ENCODE measurements around the gene BCAS3. TPM values are rescaled to one million over a fixed set of nuclear protein-coding genes. Genes with fewer than 3 reads are reported as not detected.

BCAS3 gene
- total RNA-seq, 4 donors from 2014 or later = 42.1 to 84.7 (median 54.1) TPM

DNA sequence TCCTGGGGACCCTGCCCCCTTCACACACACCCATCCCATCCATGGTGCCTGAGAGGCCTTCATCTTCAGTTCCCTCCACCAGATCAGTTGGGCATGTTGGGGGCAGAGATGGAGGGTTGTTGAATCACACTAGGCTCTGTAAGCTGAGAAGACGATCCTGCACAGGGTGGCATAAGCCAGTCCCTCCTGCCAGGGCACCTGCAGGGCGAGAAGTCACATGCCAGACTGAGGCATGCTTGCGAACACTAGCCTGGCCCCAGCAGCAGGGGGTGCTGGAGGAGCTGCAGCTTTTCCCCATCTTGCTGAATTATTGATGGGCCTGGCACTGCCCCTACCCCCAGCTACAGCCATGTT lies 715.9 kb downstream of the BCAS3 start:
- no peak overlapping the region for H3K4me3 ChIP-seq (ENCODE audit: low read depth, poor library complexity, severe bottlenecking)
- intact Hi-C loops (cut with DNase I; ENCODE audit: low total_unique reads) = loop anchor here (5.0 to 10.0 kb wide), 2 partner anchors 679 to 1489 kb away; no protein-coding TSS in a partner anchor
- no peak for DNase-seq (ENCODE audit: low spot score in 2 of 2)
- WGBS, 2 donors = 68 to 75% methylated on average over 3 of the region's 3 CpGs
- TF ChIP-seq POLR2A (IDR thresholded peaks at IDR 0.05) = no peak
- TF ChIP-seq, protein P1, sequence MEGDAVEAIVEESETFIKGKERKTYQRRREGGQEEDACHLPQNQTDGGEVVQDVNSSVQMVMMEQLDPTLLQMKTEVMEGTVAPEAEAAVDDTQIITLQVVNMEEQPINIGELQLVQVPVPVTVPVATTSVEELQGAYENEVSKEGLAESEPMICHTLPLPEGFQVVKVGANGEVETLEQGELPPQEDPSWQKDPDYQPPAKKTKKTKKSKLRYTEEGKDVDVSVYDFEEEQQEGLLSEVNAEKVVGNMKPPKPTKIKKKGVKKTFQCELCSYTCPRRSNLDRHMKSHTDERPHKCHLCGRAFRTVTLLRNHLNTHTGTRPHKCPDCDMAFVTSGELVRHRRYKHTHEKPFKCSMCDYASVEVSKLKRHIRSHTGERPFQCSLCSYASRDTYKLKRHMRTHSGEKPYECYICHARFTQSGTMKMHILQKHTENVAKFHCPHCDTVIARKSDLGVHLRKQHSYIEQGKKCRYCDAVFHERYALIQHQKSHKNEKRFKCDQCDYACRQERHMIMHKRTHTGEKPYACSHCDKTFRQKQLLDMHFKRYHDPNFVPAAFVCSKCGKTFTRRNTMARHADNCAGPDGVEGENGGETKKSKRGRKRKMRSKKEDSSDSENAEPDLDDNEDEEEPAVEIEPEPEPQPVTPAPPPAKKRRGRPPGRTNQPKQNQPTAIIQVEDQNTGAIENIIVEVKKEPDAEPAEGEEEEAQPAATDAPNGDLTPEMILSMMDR (IDR thresholded peaks at IDR 0.05) = no peak

DNA sequence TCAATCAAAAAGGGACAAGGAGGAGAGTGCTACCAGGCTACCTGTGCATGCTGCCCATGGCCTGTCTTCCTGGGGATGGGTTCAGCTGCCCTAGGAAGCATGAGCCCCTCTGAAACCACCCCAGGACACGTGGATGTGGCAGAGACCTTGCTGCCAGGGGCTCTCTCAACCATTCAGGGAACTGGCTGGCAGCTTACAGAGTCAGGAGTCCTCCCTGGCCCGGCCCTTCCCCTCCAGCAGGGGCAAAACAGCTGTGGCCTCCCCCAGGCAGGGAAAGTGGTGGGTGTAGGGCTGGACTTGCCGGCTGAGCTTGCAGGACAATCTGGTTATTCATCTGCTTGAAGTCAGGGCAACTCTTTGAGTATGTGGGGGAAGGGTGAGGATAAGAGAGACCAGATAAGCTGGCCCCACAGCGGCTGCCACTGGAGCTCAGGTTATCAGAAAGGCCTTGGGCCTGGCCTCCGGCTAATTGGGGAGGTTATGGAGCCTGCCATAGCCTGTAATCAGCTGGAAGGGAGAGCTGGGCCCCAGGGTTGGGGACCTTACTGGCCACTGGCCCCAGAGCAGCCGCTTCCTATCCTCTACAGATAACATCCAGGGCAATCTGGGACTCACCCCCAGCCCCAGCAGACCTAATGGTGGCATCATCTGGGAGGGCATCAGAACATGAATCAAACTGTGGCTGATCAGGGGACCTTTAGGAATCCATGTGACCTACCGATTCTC lies 716.4 kb downstream of the BCAS3 start:
- no peak overlapping the region for H3K4me3 ChIP-seq (ENCODE audit: low read depth, poor library complexity, severe bottlenecking)
- intact Hi-C loops (cut with DNase I; ENCODE audit: low total_unique reads) = loop anchor here (5.0 to 10.0 kb wide), 2 partner anchors 679 to 1488 kb away; no protein-coding TSS in a partner anchor
- 73 to 93% methylated on average over 7 of the region's 7 CpGs for WGBS, 2 donors
- TF ChIP-seq, protein P1 (IDR thresholded peaks at IDR 0.05) = no peak
- no peak for TF ChIP-seq POLR2A (IDR thresholded peaks at IDR 0.05)
- no peak for DNase-seq (ENCODE audit: low spot score in 2 of 2)

DNA sequence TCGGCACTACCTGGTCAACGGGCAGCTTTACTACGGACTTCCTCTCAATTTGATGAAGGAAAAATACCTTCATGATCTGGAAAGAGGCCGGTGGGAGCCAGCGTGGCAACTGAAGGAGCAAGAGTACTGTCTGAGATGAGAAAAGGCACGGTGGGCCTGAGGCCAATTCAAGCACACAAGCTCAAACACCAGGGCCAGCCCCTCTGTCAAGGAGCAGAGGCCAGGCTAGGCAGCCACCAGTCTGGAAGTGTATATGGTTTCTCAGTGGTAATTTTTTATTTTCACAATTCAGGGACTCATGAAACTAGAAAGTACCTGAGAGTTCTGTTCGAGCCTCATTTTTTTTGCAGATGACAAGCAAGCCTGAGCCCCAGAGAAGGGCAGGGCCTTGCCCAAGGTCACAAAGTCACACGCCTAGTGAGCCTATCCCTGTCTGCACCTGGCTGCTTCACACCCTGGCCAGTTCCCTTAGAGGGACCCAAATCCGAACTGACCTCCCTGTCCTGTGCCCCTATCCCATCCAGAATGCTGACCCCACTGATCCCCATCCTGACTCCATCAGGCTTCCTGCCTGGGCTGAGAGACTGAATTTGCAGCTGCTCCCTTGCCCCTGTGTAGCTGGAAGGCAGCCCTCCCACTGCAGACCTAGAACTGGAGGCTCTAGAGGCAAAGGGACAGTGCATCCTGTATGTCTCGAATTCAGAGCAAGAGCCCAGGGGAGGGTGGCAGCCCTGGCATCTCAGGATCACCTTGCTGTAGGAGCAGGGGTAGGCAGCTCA lies 717.2 kb downstream of the BCAS3 start:
- 82 to 83% methylated on average over 10 of the region's 10 CpGs for WGBS, 2 donors
- intact Hi-C loops (cut with DNase I; ENCODE audit: low total_unique reads) = loop anchor here (5.0 to 10.0 kb wide), 2 partner anchors 680 to 1487 kb away; no protein-coding TSS in a partner anchor
- no peak for TF ChIP-seq POLR2A (IDR thresholded peaks at IDR 0.05)
- TF ChIP-seq, protein P1 (IDR thresholded peaks at IDR 0.05) = no peak
- DNase-seq (ENCODE audit: low spot score in 2 of 2) = no peak
- no peak overlapping the region for H3K4me3 ChIP-seq (ENCODE audit: low read depth, poor library complexity, severe bottlenecking)

DNA sequence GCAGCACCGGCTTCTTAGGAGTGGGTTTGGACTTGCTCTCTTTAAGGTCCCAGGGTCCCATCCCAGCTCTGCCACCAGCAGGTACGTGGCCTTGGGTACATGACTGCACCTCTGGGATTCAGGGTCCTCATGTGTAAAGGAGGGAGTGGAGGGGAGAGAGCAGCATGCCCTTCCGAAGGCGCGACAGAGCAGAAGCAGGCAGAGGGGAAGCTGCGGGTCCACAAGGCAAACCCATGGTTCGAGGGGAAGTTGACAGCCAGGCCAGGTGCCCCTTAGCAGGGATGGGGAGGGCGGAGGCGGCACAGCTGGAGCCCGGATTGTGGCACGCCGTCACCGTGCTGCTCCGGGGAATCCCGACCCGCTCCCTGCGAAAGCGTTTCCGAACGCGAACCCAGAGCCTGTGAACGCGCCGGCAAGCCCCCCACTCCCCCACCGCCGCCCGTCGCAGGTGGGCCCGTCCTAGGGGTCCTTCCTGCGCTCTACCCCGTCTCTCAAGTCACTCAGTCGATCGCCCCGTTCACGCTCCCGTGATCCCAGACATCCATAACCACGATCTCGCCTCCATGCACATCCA lies 717.8 kb downstream of the BCAS3 start:
- no peak for DNase-seq (ENCODE audit: low spot score in 2 of 2)
- TF ChIP-seq, protein P1 (IDR thresholded peaks at IDR 0.05) = no peak
- TF ChIP-seq POLR2A (IDR thresholded peaks at IDR 0.05) = no peak
- intact Hi-C loops (cut with DNase I; ENCODE audit: low total_unique reads) = loop anchor here (10.0 kb wide), 1 partner anchor 681 kb away; no protein-coding TSS in a partner anchor
- 56% methylated on average over 31 to 33 of the region's 38 CpGs for WGBS, 2 donors
- no peak overlapping the region for H3K4me3 ChIP-seq (ENCODE audit: low read depth, poor library complexity, severe bottlenecking)

DNA sequence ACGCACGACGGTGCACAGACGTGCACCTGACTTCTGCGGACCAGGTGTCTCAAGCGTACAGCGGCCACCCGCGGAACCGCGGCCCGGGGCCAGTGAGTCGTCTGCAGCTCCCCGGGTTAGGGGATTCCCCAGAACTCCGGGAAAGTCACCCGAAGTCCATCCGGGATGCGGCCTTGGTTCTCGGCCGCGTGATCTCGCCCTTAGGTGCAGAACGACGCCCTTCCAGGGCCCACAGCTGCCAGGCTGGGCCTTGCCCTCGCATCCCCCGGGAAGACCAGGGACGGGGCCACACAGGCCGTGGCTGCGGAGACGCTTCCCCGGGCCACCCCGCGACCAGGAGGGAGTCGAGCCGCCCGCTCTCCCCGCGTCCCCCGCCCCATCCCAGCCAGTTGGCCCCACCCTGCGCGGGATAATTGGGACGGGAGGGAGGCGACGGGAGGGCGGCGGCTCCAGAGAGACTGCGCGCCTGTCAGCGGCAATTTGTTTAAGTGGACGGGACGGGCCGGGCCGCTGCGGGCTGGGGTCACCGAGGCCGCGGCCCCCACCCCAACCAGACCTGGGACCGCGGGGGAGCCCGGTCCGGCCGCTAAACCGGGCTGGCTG lies 718.4 kb downstream of the BCAS3 start:
- no peak overlapping the region for H3K4me3 ChIP-seq (ENCODE audit: low read depth, poor library complexity, severe bottlenecking)
- no peak for DNase-seq (ENCODE audit: low spot score in 2 of 2)
- no peak for TF ChIP-seq POLR2A (IDR thresholded peaks at IDR 0.05)
- TF ChIP-seq, protein P1 (IDR thresholded peaks at IDR 0.05) = no peak
- WGBS, 2 donors = 15 to 18% methylated on average over 23 to 63 of the region's 63 CpGs
- intact Hi-C loops (cut with DNase I; ENCODE audit: low total_unique reads) = loop anchor here (10.0 kb wide), 1 partner anchor 681 kb away; no protein-coding TSS in a partner anchor

Data from lower leg skin (tissue), 4 donors.